Naive B cell (primary cell): ENCODE measurements around the gene TP53INP2. TPM values are rescaled to one million over a fixed set of nuclear protein-coding genes. Genes with fewer than 3 reads are reported as not detected.
"Not testable (repeated sequence)": the region's sequence is repeated elsewhere in the genome, so short reads cannot be mapped to it uniquely, and the experiment has no call there.

Source experiments
- ATAC-seq, 2 donors: fragments of 150-1000 bp; cut with Tn5 transposase; 2 replicates each; pipeline ENCODE4 v1.10.0; 2021; ENCODE audit warnings: low read depth in 2 of 2, mild to moderate bottlenecking in 2 of 2, moderate library complexity in 2 of 2
- DNase-seq: peaks from one replicate; pipeline ENCODE4 v3.0.0; 2022
- H3K27ac Mint-ChIP-seq, 6 donors: one replicate each; pipeline ENCODE4 v1.8.0; 2020 to 2022; ENCODE audit warnings: mild to moderate bottlenecking in 6 of 6, mixed read lengths in 6 of 6, moderate library complexity in 5 of 6, inconsistent platforms in 2 of 6
- H3K27me3 Mint-ChIP-seq, 3 donors: one replicate each; pipeline ENCODE4 v1.8.0; 2021 to 2022; ENCODE audit warnings: mixed read lengths in 3 of 3, mild to moderate bottlenecking in 1 of 3
- H3K36me3 Mint-ChIP-seq, 2 donors: one replicate each; pipeline ENCODE4 v1.8.0; 2020 to 2022; ENCODE audit warnings: mixed read lengths in 2 of 2, inconsistent platforms in 1 of 2, mild to moderate bottlenecking in 1 of 2
- H3K4me1 Mint-ChIP-seq, 3 donors: one replicate each; pipeline ENCODE4 v1.8.0; 2020 to 2022; ENCODE audit warnings: mixed read lengths in 3 of 3, inconsistent platforms in 1 of 3, mild to moderate bottlenecking in 1 of 3, moderate library complexity in 1 of 3
- H3K4me3 Mint-ChIP-seq, 8 donors: one replicate each; pipeline ENCODE4 v1.8.0; 2020 to 2022; ENCODE audit warnings: mild to moderate bottlenecking in 8 of 8, mixed read lengths in 8 of 8, moderate library complexity in 8 of 8, inconsistent platforms in 2 of 8
- H3K9me3 Mint-ChIP-seq, 7 donors: one replicate each; pipeline ENCODE4 v1.8.0; 2020 to 2022; ENCODE audit warnings: mixed read lengths in 7 of 7, mild to moderate bottlenecking in 5 of 7, inconsistent platforms in 2 of 7, moderate library complexity in 1 of 7
- polyA plus RNA-seq, 6 donors: library from polyadenylated mRNA; unstranded; fragments of 300-500 nt; fragmentation: Illumina TruSeq; gene quantifications; one replicate each; pipeline ENCODE4 v1.2.3, GENCODE V29; 2021; ENCODE audit warnings: low read depth in 6 of 6

The TP53INP2 gene, protein sequence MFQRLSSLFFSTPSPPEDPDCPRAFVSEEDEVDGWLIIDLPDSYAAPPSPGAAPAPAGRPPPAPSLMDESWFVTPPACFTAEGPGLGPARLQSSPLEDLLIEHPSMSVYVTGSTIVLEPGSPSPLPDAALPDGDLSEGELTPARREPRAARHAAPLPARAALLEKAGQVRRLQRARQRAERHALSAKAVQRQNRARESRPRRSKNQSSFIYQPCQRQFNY
- polyA plus RNA-seq = 1 to 10 TPM in 4 of 6 donors, under 1 TPM in 2; 0.57 to 1.7 (median 1.2) TPM

DNA sequence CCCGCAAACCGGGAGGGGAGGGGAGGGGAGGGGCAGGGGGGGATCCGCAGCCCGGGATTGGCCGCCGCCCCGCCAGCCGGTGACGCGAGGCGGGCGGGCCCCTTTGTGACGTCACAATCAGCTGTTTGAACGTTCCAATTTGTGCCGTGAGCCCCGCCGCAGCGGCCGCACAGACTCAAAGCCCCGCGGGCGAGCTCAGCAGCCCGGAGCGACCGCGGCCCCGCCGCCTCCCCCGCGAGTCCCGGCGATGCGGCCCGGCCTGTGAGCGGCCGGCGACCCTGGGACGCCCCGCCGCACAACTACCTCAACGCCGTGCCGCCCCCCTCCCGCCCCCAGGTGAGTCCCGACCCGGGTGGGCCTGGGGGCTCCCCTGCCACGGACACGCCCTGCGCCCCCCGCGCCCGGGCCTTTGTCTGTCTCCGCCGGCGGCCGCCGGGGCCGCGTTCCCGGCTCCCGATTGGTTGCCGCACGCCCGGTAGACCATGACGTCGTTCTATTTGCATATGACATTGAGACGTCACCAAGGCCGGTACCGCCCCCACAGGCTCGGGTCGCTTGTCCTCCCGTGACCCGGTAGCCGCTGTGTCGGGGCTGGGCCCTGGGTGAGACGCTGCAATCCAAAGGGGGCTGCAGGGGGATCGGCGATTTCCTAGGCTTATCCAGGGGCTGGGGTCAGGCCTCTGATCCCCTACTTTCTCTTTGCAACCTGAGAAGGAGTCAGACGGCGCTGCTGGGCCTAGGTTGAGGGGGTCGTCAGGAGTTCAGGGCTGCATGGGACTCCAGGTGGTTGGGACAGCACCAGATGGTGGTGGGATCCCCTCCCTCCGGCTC, at the start of gene TP53INP2:
Gene TP53INP2 (plus strand): TSS at position 168 of the 831 bp plus-strand sequence. CDS start 4,396 bp downstream, outside the sequence.
- Mint-ChIP-seq H3K27me3 (peaks cover 4 to 10% (median 7%) of the 10 kb centered on the region in 3 donors), H3K4me3 (peak within 1 kb of the TSS; percentile 85 to 99 (median 96)), H3K4me1 (peaks cover 23 to 30% (median 23%) of the 10 kb centered on the region in 3 donors), H3K9me3 (no peaks in the 10 kb centered on the region), H3K27ac (peak within 1 kb of the TSS; percentile 98 to 100 (median 99)), H3K36me3 (no peaks in the 10 kb centered on the region)
- DNase-seq = peak; percentile 93
- peak; percentile 69 to 72 for ATAC-seq

DNA sequence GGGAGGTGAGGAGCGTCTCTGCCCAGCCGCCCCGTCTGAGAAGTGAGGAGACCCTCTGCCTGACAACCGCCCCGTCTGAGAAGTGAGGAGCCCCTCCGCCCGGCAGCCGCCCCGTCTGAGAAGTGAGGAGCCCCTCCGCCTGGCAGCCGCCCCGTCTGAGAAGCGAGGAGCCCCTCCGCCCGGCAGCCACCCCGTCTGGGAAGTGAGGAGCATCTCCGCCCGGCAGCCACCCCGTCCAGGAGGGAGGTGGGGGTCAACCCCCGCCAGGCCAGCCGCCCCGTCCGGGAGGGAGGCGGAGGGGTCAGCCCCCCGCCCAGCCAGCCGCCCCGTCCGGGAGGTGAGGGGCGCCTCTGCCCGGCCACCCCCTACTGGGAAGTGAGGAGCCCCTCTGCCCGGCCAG, 45.5 kb upstream of the TP53INP2 start:
- H3K36me3 Mint-ChIP-seq, H3K4me1 Mint-ChIP-seq, H3K9me3 Mint-ChIP-seq: not testable (repeated sequence)

DNA sequence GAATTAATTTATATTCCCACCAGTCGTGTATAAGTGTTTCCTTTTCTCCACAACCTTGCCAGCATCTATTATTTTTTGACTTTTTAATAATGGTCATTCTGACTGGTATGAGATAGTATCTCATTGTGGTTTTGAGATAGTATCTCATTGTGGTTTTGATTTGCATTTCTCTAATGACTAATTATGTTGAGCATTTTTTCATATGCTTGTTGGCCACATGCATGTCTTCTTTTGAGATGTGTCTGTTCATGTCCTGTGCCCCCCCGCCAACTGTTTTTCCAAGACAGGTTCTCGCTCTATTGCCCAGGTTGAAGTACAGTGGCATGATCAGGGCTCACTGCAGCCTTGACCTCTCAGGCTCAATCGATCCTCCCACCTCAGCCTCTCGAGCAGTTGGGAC, 42.3 kb upstream of the TP53INP2 start:
- DNase-seq = not testable (repeated sequence)
- H3K27ac Mint-ChIP-seq = peak overlapping the region in 1 of 6 donors; percentile 32

More for the DNA sequence above, 45.5 kb upstream of the TP53INP2 start:
- ATAC-seq, H3K27ac Mint-ChIP-seq, DNase-seq, H3K4me3 Mint-ChIP-seq, H3K27me3 Mint-ChIP-seq: not testable (repeated sequence)

DNA sequence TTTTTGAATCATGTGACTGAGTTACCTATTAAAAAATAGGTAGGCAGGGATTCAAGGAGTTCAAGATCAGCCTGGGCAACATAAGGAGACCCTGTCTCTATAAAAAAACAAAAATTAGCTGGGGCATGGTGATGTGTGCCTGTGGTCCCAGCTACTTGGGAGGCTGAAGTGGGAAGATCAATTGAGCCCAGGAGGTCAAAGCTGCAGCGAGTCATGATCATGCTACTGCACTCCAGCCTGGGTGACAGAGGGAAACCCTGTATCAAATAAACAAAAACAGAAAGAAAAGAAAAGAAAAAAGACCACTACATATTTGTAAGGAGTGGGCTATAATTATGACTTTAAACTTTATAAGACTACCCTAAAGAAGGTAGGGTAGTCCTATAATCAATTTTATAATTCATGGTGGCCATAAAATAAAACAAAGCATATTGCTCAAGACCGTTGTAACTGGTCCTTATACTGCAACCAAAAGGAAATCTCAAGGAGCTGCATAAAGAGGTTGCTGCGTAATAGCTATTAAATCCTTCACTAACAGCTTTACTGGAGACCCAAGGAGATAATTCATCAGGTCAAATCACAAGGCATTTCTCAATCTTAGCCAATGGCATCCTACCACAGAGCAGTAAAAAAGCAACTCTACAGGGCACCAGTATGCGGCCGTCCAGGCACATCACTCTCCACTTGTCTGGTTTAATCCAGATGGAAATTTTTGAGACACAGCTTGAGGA, 40.8 kb upstream of the TP53INP2 start:
- no peak overlapping the region for H3K4me3 Mint-ChIP-seq
- peaks cover 0 to 3% (median 0%) of the 10 kb centered on the region in 3 donors for H3K4me1 Mint-ChIP-seq
- H3K27ac Mint-ChIP-seq = no peak overlapping the region
- no peaks in the 10 kb centered on the region for H3K36me3 Mint-ChIP-seq
- H3K27me3 Mint-ChIP-seq = no peaks in the 10 kb centered on the region
- H3K9me3 Mint-ChIP-seq = no peaks in the 10 kb centered on the region
- ATAC-seq = no peak
- no peak for DNase-seq

More for the DNA sequence above, 42.3 kb upstream of the TP53INP2 start:
- H3K4me3 Mint-ChIP-seq = peak overlapping the region in 1 of 8 donors; percentile 9
- H3K27me3 Mint-ChIP-seq, H3K9me3 Mint-ChIP-seq, H3K36me3 Mint-ChIP-seq, H3K4me1 Mint-ChIP-seq, ATAC-seq: not testable (repeated sequence)

DNA sequence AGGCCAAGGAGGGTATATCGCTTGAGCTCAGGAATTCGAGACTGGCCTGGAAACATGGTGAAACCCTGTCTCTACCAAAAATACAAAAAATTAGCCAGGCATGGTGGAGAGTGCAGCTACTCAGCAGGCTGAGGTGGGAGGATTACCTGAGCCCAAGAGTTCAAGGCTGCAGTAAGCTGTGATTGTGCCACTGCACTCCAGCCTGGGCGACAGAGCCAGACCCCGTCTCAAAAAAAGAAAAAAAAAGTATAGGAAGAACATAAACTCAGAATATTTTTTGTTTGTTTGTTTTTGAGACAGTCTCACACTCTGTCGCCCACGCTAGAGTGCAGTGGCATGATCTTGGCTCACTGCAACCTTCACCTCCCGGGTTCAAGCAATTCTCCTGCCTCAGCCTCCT, 39.4 kb upstream of the TP53INP2 start:
- DNase-seq, H3K4me1 Mint-ChIP-seq, H3K36me3 Mint-ChIP-seq, ATAC-seq, H3K27me3 Mint-ChIP-seq, H3K27ac Mint-ChIP-seq, H3K9me3 Mint-ChIP-seq, H3K4me3 Mint-ChIP-seq: not testable (repeated sequence)

DNA sequence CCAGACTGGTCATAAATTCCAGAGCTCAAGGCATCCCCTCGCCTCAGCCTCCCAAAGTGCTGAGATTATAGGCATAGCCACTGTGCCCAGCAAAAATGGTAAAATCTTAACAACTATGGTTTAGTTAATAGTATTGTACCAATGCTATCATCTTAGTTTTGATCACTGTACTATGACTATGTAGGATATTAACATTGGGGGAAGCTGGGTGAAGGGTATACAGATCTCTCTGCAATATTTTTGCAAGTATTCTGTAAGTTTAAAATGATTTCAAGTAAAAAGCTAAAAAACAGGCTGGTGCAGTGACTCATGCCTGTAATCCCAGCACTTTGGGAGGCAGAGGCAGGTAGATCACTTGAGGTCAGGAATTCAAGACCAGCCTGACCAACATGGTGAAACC, 35.0 kb upstream of the TP53INP2 start:
- DNase-seq = no peak
- ATAC-seq = no peak
- no peak overlapping the region for H3K4me3 Mint-ChIP-seq
- peaks cover 0 to 4% of the 10 kb centered on the region in 2 donors for H3K36me3 Mint-ChIP-seq
- no peaks in the 10 kb centered on the region for H3K9me3 Mint-ChIP-seq
- H3K27ac Mint-ChIP-seq = no peak overlapping the region
- no peaks in the 10 kb centered on the region for H3K4me1 Mint-ChIP-seq
- H3K27me3 Mint-ChIP-seq = no peaks in the 10 kb centered on the region

DNA sequence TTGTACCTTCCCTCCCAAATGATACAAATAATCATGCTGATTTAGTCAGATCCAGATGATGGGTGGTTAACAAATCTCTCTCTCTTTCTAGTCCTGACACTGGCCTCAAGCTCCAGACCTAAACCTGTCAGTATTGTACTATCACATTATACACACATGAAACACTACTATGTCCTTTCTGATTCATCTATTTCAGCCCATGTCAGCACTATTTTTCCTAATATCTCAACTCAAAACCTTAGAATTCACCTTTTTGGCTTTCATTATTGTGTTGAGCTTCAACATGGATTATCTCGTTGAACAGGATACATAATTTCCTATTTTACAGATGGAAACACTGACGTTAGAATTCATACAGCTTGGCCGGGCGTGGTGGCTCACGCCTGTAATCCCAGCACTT, 30.7 kb upstream of the TP53INP2 start:
- Mint-ChIP-seq H3K36me3 (peaks cover 0 to 4% of the 10 kb centered on the region in 2 donors), H3K4me3 (peak overlapping the region in 2 of 8 donors; percentile 44 to 52), H3K27me3 (no peaks in the 10 kb centered on the region), H3K4me1 (peaks cover 13 to 19% (median 16%) of the 10 kb centered on the region in 3 donors), H3K9me3 (no peaks in the 10 kb centered on the region), H3K27ac (peak overlapping the region in 1 of 6 donors; percentile 49)
- DNase-seq = no peak
- no peak for ATAC-seq

DNA sequence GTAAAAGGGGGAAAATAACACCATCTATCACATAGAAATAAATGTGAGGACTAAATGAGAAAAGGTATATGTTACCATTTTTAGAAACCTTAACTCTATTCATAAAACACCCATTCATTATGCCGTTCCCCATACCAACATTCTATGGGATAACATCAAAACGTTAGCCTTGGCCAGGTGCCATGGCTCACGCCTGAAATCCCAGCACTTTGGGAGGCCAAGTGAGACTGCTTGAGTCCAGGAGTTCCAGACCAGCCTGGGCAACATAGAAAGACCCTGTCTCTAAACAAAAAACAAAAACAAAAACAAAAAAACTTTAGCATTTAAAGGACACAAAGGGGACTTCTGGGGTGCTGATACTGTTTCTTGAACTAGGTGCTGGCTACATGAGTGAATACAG, 28.6 kb upstream of the TP53INP2 start:
- Mint-ChIP-seq H3K36me3 (no peaks in the 10 kb centered on the region), H3K4me1 (peaks cover 13 to 19% (median 16%) of the 10 kb centered on the region in 3 donors), H3K27me3 (no peaks in the 10 kb centered on the region), H3K9me3 (no peaks in the 10 kb centered on the region), H3K4me3 (peak overlapping the region in 7 of 8 donors; percentile 12 to 99 (median 98)), H3K27ac (peak overlapping the region in 1 of 6 donors; percentile 89)
- no peak for ATAC-seq
- no peak for DNase-seq

DNA sequence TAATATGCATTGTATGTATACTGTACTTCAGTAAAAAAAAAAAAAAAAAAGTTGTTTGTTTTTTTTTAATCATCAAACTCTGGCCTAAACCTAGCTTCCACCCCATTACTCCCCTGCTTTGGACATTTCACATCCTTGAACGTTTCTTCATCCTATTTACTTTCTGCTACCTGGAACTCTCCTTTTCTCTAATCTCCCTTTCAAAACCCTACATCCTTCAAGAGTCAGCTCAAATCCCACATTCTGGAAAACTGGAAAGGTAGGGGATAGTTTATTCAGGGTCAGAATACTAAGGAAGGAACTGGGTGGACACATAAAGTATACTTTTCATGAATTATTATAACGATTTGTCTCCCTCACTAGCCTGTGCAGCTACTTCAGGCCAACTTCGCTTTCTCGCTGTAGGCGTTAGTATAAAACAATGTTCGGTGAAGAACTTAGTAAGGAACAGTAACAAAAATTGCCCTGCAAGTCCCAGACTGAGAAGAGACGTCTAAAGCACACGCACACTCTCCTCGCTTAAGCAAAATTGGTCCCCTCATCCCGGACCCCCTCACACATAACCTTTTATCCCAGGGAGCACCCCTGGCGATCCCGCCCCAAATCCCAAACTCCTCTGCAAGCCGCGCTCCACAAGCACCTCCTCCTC, 28.0 kb upstream of the TP53INP2 start:
- H3K4me3 Mint-ChIP-seq = peak overlapping the region; percentile 84 to 99 (median 98)
- no peak for DNase-seq
- peaks cover 13 to 19% (median 16%) of the 10 kb centered on the region in 3 donors for H3K4me1 Mint-ChIP-seq
- no peak for ATAC-seq
- no peaks in the 10 kb centered on the region for H3K9me3 Mint-ChIP-seq
- H3K36me3 Mint-ChIP-seq = no peaks in the 10 kb centered on the region
- H3K27ac Mint-ChIP-seq = peak overlapping the region; percentile 87 to 99 (median 98)
- no peaks in the 10 kb centered on the region for H3K27me3 Mint-ChIP-seq

DNA sequence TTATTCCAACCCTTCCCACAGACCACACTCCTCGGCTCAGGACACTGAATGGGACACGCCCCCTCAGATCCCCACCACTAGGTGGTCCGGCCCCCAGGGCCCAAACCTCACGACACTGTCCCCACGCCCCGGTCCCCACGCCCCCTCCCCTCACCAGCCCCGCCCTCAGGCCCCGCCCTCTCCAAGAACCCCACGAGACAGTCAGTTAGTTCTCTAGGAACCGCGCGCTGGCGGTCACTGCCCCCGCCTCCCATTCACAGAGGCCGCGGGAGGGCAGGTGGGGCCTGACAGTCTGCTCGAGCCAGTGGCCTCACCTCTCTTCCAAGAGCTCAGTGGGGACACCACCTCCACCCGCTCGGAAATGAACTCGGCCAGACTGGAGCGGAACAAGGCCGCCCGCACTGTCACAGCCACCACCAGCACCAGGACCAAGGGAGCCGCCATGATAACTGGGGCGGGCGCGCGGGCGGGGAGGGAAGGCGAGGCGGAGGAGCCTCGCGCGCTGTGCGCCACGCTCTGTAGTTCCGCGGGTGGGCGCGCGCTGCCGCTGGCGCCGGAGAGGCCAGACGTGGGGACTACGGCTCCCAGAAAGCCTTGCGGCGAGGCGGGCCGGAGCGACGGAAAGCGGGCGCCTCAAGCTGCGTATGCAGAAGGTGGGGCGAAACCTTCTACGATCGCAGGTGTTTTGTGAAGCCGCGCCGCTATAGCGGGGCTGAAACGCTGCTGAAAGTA, 27.3 kb upstream of the TP53INP2 start, which contains the start of gene PIGU:
Gene PIGU (minus strand): TSS at position 451 of the 732 bp plus-strand sequence. CDS start 7 bp downstream, at position 444.
- H3K4me3 Mint-ChIP-seq = peak within 1 kb of the TSS; percentile 84 to 99 (median 98)
- H3K27ac Mint-ChIP-seq = peak within 1 kb of the TSS; percentile 87 to 99 (median 98)
- H3K27me3 Mint-ChIP-seq = no peaks in the 10 kb centered on the region
- peaks cover 13 to 19% (median 16%) of the 10 kb centered on the region in 3 donors for H3K4me1 Mint-ChIP-seq
- ATAC-seq = peak; percentile 91 to 92
- DNase-seq = peak; percentile 97
- no peaks in the 10 kb centered on the region for H3K36me3 Mint-ChIP-seq
- H3K9me3 Mint-ChIP-seq = no peaks in the 10 kb centered on the region

DNA sequence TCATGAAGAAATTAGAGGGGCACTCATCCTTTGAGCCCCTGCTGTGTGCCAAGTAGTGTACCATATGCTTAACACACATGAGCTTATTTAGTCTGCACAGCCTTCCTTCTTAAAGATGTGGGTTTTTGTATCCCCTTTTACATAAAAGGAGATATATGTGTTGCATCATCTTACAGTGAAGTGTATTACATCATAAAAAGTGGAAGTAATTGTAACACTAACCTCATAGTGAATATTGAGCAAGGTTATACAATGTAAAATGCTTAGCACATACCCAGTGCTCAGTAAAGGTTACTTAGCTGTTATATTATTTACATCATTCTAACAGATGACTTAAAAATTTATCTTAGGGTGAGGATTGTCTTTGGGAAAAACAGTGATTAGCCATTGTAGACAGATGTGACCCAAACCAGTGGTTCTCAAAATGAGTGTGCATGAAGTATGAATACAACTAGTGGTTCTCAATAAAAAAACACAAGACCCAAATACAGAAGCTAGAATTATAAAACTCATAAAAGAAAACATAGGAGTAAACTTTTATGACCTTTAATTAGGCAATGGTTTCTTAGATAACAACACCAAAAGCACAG, 23.5 kb upstream of the TP53INP2 start:
- Mint-ChIP-seq H3K27ac (peak overlapping the region in 2 of 6 donors; percentile 53 to 56), H3K27me3 (no peaks in the 10 kb centered on the region)

DNA sequence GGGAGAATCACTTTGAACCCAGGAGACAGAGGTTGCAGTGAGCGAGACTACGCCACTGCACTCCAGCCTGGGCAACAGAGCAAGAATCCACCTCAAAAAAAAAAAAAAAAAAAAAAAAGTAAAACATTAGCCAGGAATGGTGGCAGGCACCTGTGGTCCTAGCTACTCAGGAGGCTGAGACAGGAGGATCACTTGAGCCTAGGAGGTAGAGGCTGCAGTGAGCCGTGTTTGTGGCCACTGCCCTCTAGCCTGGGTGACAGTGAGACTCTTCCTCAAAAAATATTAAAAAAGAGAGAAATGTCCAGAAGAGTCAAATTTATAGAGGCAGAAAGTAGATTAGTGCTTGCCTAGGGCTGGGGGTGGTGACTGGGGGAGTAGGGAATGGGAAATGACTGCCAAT, 20.5 kb upstream of the TP53INP2 start:
- DNase-seq = no peak
- no peaks in the 10 kb centered on the region for H3K4me1 Mint-ChIP-seq
- H3K4me3 Mint-ChIP-seq = no peak overlapping the region
- no peaks in the 10 kb centered on the region for H3K36me3 Mint-ChIP-seq
- H3K27me3 Mint-ChIP-seq = no peaks in the 10 kb centered on the region
- H3K27ac Mint-ChIP-seq = no peak overlapping the region
- no peaks in the 10 kb centered on the region for H3K9me3 Mint-ChIP-seq
- ATAC-seq = no peak

More for the DNA sequence above, 23.5 kb upstream of the TP53INP2 start:
- Mint-ChIP-seq H3K36me3 (no peaks in the 10 kb centered on the region), H3K9me3 (no peaks in the 10 kb centered on the region), H3K4me3 (peak overlapping the region in 2 of 8 donors; percentile 8 to 79), H3K4me1 (peaks cover 10 to 12% (median 12%) of the 10 kb centered on the region in 3 donors)
- ATAC-seq (no peak), DNase-seq (no peak)
